Lung microvascular endothelial cell (primary cell): ENCODE data around the gene CIB4. TPM values are rescaled to one million over a fixed set of nuclear protein-coding genes. Genes with fewer than 3 reads are reported as not detected.

Experiments
- DNase-seq, 2 donors: peaks; one replicate each; pipeline versions ENCODE4 v3.0.0 to v3.0.0-alpha.2; 2010; ENCODE audit warnings: low read depth in 2 of 2
- total RNA-seq: library from RNA; depleted of rRNA; stranded (reverse); fragments of >200 nt; gene quantifications from 2 replicates; pipeline ENCODE4 v1.2.1, GENCODE V29; 2014

CIB4 gene
- total RNA-seq = not detected in 2 replicates

GRCh38 chr2:26640781-26641564 lies at the start of gene CIB4:
CIB4 (minus strand) TSS chr2:26641366; CDS start chr2:26641314, 52 bp downstream.
- no peak for DNase-seq

GRCh38 chr2:26687801-26688200 lies 46.6 kb upstream of the CIB4 start:
- DNase-seq = no peak

- no peak for DNase-seq
Measured at GRCh38 chr2:26687328-26687727, 46.2 kb upstream of the CIB4 start.

- no peak for DNase-seq
Measured at GRCh38 chr2:26685989-26686839, 45.0 kb upstream of the CIB4 start.

GRCh38 chr2:26685341-26685740 lies 44.2 kb upstream of the CIB4 start:
- no peak for DNase-seq

GRCh38 chr2:26683583-26683982 lies 42.4 kb upstream of the CIB4 start:
- DNase-seq = no peak

GRCh38 chr2:26682155-26682554 lies 41.0 kb upstream of the CIB4 start:
- no peak for DNase-seq

- DNase-seq = no peak
Measured at GRCh38 chr2:26681656-26682055, 40.5 kb upstream of the CIB4 start.

- no peak for DNase-seq
Measured at GRCh38 chr2:26679867-26680266, 38.7 kb upstream of the CIB4 start.

GRCh38 chr2:26678035-26678434 lies 36.9 kb upstream of the CIB4 start:
- DNase-seq = no peak

- DNase-seq = no peak
Measured at GRCh38 chr2:26675651-26676255, 34.6 kb upstream of the CIB4 start.

GRCh38 chr2:26674771-26675170 lies 33.6 kb upstream of the CIB4 start:
- peak in 1 of 2 donors; percentile 90 for DNase-seq

- no peak for DNase-seq
Measured at GRCh38 chr2:26674002-26674751, 33.0 kb upstream of the CIB4 start.

- no peak for DNase-seq
Measured at GRCh38 chr2:26672818-26673393, 31.7 kb upstream of the CIB4 start.

- no peak for DNase-seq
Measured at GRCh38 chr2:26672112-26672817, 31.1 kb upstream of the CIB4 start.

GRCh38 chr2:26671691-26672090 lies 30.5 kb upstream of the CIB4 start:
- DNase-seq = no peak

GRCh38 chr2:26670931-26671460 lies 29.8 kb upstream of the CIB4 start:
- DNase-seq = no peak

- DNase-seq = no peak
Measured at GRCh38 chr2:26670171-26670570, 29.0 kb upstream of the CIB4 start.

GRCh38 chr2:26668856-26669750 lies 27.9 kb upstream of the CIB4 start:
- no peak for DNase-seq
